ENCODE results near the gene PCDH10. TPM values are rescaled to one million over a fixed set of nuclear protein-coding genes. Genes with fewer than 3 reads are reported as not detected.

PCDH10 gene
- total and polyA plus RNA-seq, 9 of the 15 experiments (the other 6 are each of a cell fraction or from before 2014, with no cell fraction given): 0.04 to 1.4 (median 0.29) TPM

GRCh38 chr4:133156096-133156495, 7.0 kb downstream of the PCDH10 start (continued):
- TF ChIP-seq ZNF609 (CRISPR knock-in tag; IDR thresholded peaks at IDR 0.05; ENCODE audit: borderline replicate concordance) (no peak), ZNF347 (CRISPR knock-in tag; IDR thresholded peaks at IDR 0.05; ENCODE audit: low read depth) (no peak), TBP (optimal IDR thresholded peaks at IDR 0.05; ENCODE audit: low read depth, low read length) (no peak), HNRNPUL1 (IDR thresholded peaks at IDR 0.05; ENCODE audit: low read length) (no peak), RBBP5 (IDR thresholded peaks at IDR 0.05; ENCODE audit: borderline replicate concordance, insufficient read depth, low read length, poor library complexity, severe bottlenecking) (no peak)

GRCh38 chr4:133156556-133156955, 7.5 kb downstream of the PCDH10 start:
- DNase-seq (ENCODE audit: extremely low read depth in 1 of 4, low spot score in 3 of 4) (no peak), FAIRE-seq (no peak), ATAC-seq (no peak)
- no peaks in the 10 kb centered on the region for H4K20me1 ChIP-seq (replicated peaks; ENCODE audit: control insufficient read depth, insufficient read depth, low read length)
- no peak overlapping the region for H2AFZ ChIP-seq (ENCODE audit: low read depth, low read length)
- no peak overlapping the region for H3K4me3 ChIP-seq
- no peak overlapping the region for H3K27ac ChIP-seq (ENCODE audit: extremely low read depth, low read depth, low read length)
- WGBS (ENCODE audit: insufficient coverage, low coverage, missing lambda C conversion rate): 0% methylated on average over 2 of the region's 2 CpGs
- H3K36me3 ChIP-seq (ENCODE audit: control insufficient read depth, insufficient read depth, low read length): no peaks in the 10 kb centered on the region
- BruUV-seq (replicated peaks): no TSS peak
- peaks cover 0 to 8% of the 10 kb centered on the region in 2 experiments; a peak in 2 of 5 replicates for H3K4me1 ChIP-seq (replicated peaks in 1 of 2; ENCODE audit: control insufficient read depth in 2 of 2, insufficient read depth in 2 of 2, low read length in 2 of 2)
- H3K79me2 ChIP-seq (ENCODE audit: control insufficient read depth, insufficient read depth, low read length): no peaks in the 10 kb centered on the region
- intact Hi-C loops (cut with micrococcal nuclease): loop anchor here (10.0 kb wide), 1 partner anchor 158 kb away; no protein-coding TSS in a partner anchor
- ChIA-PET POLR2A (no interaction called here), CTCF (ENCODE audit: low intra/inter-chr PET ratio) (no interaction called here)
- no peak overlapping the region for H3K4me2 ChIP-seq (ENCODE audit: insufficient read depth, low read length)
- TF ChIP-seq E2F5 (CRISPR knock-in tag; IDR thresholded peaks at IDR 0.05) (no peak), ZNF444 (CRISPR knock-in tag; IDR thresholded peaks at IDR 0.05) (no peak), TAL1 (IDR thresholded peaks at IDR 0.05) (no peak), THAP12 (CRISPR knock-in tag; IDR thresholded peaks at IDR 0.05) (no peak)
- H3K9me3 ChIP-seq (replicated peaks; ENCODE audit: control insufficient read depth, insufficient read depth, low read depth, low read length): no peaks in the 10 kb centered on the region; the same call in 1 of the 2 replicates
- in situ Hi-C loops (cut with MboI): no loop called here
- H3K9me1 ChIP-seq (ENCODE audit: control insufficient read depth, insufficient read depth, low read length): no peaks in the 10 kb centered on the region
- H3K9ac ChIP-seq (ENCODE audit: insufficient read depth in 1 of 2, low read depth in 2 of 2, low read length in 2 of 2): no peak overlapping the region
- H3K27me3 ChIP-seq (ENCODE audit: control insufficient read depth in 2 of 2, insufficient read depth in 2 of 2, low read length in 2 of 2): no peaks in the 10 kb centered on the region

Data from K562 (cell line).